DOHH2 (cell line): ENCODE results near the gene MGAT5.

Source experiments
- EZH2phosphoT487 ChIP-seq: fragments of 200-600 bp; sonication (generic); IDR thresholded peaks from 2 replicates; pipeline ENCODE4 v1.6.1; 2017; ENCODE audit warnings: borderline replicate concordance, mild to moderate bottlenecking, antibody characterized with exemption, low read length, moderate library complexity, mixed read lengths
- TF ChIP-seq, protein P1 (sequence below): fragments of 200-600 bp; sonication (generic); IDR thresholded peaks from one replicate; pipeline ENCODE4 v1.5.1; 2014; ENCODE audit warnings: antibody characterized with exemption, mild to moderate bottlenecking, low read depth, low read length; ENCODE audit not compliant: poor library complexity, severe bottlenecking

- TF ChIP-seq, protein P1, sequence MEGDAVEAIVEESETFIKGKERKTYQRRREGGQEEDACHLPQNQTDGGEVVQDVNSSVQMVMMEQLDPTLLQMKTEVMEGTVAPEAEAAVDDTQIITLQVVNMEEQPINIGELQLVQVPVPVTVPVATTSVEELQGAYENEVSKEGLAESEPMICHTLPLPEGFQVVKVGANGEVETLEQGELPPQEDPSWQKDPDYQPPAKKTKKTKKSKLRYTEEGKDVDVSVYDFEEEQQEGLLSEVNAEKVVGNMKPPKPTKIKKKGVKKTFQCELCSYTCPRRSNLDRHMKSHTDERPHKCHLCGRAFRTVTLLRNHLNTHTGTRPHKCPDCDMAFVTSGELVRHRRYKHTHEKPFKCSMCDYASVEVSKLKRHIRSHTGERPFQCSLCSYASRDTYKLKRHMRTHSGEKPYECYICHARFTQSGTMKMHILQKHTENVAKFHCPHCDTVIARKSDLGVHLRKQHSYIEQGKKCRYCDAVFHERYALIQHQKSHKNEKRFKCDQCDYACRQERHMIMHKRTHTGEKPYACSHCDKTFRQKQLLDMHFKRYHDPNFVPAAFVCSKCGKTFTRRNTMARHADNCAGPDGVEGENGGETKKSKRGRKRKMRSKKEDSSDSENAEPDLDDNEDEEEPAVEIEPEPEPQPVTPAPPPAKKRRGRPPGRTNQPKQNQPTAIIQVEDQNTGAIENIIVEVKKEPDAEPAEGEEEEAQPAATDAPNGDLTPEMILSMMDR = no peak
- TF ChIP-seq EZH2phosphoT487 = no peak
Observed at GRCh38 chr2:134216152-134216829, 37.6 kb upstream of the MGAT5 start.
